Stimulated activated CD4-positive, alpha-beta T cell treated with anti-CD3 and anti-CD28 coated beads, Interleukin-1b, Interleukin-23, amount 100 ng/mL, for 48 hours (primary cell): ENCODE measurements around the gene TUBB6.

ENCODE experiments used
- DNase-seq: peaks from one replicate; pipeline ENCODE4 v3.0.0-alpha.2; 2020

Gene TUBB6

DNA sequence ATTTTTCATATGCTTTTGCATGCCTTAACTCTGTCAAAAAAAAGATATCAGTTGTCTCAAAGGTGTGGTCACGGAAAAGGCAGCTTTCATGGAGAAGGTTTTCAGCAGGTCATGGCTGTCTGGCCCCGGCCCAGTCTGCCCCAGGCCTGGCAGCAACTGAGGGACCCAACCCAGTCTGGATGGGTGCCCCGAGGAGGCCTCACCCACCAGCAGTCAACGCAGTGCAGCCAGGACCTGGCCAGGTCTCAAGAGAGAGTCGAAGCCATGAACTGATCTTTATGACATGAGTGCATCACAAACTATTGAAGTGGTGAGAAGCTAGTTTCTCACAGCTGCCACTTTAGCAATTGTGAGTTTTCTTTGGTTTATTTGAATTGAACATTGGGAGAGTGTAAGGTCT is 7.9 kb downstream of the TUBB6 start:
- no peak for DNase-seq

DNA sequence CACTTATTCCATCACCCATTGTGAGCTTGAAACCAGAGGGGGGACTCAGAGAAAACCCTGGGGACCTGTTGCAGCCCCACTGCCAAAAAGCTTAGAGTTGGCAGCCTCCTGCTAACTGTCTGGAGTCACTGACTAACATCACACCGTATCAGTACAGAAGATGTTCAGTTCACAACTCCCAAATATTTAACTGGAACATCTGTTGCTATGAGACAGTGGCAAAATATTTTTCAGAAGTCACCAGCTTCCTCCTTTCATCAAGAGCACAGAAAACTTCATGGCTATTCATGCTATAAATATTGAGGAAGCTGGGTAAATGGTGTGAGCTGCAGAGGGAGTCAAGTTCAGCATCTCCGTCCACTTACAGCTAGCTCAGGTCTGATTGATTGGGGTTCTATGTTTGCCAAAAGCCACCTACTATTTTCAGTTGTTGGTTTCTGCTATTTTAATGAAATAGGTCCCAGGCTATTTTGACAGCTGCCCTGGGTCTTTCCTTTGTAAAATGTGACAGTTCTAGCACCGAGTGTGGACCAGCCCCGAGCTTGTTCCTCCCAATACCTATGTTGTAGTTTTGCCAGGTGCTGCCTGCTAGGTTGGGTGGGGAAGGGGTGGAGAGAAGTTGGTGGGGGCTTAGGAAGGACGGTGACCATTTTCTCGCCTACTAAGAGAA is 9.8 kb downstream of the TUBB6 start:
- no peak for DNase-seq

DNA sequence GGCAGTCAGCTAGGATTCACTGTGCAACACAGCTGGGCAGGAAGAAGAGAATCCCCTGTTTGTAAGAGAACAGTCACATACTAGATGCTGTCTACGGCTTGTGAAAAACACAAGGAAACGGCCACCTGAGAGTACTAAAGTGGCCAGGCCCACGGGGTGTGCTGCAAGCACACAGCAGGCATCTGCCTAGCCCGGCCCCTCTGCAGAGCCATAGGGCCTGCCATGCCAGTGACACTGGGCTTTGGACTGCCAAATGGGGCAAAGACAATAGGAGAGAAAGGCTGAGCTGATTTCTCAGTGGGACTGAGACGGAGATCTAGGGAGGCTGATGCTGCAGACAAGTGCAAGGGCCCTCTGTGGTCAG is 10.3 kb downstream of the TUBB6 start:
- no peak for DNase-seq

DNA sequence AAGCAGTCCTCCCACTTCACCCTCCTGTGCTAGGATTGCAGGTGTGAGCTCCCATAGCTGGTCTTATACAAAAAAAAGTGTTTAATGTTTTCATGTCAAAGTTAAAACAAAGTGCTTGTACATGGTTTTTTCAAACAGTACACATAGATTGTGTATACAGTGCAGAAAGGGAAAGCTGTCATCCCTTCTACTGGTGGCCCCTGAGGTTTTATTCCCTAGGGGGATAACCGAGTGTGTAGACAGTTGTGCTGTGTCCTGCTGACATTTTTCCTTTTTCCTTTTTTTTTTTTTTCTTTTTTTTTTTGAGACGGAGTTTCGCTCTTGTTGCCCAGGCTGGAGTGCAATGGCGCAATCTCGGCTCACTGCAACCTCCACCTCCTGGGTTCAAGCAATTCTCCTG is 10.8 kb downstream of the TUBB6 start:
- DNase-seq: no peak

DNA sequence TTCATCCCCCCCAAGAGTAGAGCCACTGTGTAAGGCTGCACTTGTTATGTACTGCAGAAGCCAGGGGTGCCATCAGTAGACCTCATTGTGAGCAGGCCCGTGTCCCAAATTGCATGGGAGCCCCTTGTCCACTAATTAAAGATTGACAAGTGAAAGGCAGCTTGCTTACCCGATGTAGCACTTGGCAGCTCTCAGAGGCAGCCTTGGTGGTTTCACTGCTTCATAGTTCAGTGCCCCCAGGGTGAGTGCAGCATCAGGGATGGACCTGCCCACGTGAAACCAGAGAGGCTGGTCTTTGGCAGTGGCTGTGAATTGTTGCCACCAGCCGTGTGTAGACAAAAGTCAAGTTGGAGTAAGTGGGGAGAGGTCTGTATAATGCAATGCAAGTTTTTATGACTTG is 13.3 kb downstream of the TUBB6 start:
- no peak for DNase-seq

DNA sequence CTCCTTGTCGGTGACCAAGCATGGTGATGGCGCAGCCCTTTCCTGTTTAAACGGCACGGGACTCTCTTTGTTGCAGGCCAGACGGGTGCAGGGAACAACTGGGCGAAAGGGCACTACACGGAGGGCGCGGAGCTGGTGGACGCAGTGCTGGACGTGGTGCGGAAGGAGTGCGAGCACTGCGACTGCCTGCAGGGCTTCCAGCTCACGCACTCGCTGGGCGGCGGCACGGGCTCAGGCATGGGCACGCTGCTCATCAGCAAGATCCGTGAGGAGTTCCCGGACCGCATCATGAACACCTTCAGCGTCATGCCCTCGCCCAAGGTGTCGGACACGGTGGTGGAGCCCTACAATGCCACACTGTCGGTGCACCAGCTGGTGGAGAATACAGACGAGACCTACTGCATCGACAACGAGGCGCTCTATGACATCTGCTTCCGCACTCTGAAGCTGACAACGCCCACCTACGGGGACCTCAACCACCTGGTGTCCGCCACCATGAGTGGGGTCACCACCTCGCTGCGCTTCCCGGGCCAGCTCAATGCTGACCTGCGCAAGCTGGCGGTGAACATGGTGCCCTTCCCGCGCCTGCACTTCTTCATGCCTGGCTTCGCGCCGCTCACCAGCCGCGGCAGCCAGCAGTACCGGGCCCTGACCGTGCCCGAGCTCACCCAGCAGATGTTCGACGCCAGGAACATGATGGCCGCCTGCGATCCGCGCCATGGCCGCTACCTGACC is 17.1 kb downstream of the TUBB6 start:
- no peak for DNase-seq

DNA sequence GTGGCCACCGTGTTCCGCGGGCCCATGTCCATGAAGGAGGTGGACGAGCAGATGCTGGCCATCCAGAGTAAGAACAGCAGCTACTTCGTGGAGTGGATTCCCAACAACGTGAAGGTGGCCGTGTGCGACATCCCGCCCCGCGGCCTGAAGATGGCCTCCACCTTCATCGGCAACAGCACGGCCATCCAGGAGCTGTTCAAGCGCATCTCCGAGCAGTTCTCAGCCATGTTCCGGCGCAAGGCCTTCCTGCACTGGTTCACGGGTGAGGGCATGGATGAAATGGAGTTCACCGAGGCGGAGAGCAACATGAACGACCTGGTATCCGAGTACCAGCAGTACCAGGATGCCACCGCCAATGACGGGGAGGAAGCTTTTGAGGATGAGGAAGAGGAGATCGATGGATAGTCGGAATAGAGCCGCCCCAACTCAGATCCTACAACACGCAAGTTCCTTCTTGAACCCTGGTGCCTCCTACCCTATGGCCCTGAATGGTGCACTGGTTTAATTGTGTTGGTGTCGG is 17.7 kb downstream of the TUBB6 start:
- no peak for DNase-seq

DNA sequence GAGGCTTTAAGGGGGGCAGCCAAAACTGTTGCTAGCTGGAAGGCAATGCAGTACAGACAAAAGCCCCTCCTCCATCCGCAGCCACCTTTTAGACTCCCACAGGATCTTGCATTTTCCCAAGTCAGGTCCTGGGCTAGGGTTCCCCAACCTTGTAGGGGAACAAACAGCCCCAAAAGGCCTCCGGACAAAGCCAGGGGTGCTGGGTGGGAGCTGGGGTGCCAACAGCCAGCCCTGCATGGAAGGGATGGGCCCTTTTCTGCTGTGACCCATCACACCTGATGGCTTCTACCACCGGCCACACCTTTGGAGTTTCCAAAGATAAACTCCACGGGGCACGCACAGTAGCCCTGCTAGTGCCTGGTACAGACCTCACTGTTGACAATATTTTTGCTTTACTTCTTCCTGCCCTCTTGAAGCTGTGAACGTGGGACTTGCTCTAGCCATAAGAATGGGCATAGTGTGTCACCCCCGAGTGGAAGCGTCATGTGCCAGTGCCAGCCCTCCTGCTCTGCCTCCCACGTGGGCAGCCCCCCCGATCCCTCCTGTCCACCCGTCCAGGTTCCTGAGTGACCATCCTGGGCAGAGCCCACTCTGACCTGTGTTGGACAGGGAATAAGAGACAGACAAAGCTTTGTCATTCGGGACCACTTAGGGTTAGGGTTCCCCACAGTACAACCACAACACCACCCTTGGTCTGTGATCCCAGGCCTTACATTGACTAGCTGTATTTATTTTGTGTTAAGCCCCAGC is 18.8 kb downstream of the TUBB6 start:
- DNase-seq: no peak

DNA sequence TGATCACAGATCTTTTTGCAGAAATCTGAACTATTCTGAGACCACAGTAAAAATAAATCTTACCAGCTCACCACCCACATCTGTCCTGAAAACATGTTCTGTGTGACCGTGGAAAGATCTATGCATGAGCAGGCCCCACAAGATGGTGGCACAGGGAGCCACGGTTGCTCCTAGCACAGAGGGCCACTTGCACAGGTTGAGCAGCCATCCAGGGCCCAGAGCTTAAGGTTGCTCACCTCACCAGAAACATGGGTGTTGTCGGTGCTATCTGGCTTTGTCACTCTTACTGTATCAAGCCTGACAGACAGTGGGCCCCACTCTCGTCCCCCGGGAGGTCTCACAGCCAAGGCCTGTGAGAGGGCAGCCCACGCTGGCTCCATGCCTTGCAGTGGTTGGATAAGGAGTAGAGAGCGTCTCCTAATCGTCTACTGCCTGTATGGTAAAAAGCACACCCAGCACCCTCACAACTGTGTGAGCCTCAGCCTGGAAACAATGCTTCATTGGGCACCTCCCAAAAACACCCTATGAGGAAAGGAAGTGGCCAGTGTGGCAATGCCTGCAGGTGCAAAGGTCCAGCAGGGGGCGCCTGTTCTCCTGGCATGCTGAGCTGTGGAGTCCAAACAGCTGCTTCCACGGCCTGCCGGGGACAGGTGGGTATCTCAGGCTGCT is 19.6 kb downstream of the TUBB6 start:
- DNase-seq: peak; percentile 80

DNA sequence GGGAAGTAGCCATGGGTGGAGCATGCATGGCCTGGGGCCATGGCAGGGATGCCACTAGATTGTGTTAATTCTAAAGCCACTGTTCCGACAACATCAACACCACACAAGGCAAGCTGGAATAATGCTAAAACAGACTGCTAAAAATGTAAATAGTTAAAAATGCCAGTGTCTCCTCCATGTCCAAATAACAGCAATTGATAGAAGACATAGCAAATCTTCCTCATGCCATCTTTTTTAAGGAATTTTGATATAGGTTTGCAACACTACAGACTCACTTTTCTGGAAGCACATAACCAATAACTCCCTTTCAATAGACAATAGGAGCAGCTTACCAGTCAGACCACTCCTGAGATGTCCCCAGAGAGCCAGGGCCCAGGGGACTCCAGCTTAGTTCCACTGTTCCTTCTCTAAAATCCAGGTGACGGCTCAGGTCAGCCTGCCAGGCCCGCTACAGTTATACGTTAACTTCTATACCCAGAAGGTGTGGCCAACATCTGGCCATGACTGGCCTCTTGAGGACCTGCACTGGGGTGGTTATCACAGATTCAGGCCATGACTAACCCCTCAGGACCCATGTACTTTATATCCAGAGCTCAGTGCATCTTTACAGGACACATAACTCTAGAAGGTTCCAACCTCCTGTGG is 20.3 kb downstream of the TUBB6 start:
- no peak for DNase-seq

DNA sequence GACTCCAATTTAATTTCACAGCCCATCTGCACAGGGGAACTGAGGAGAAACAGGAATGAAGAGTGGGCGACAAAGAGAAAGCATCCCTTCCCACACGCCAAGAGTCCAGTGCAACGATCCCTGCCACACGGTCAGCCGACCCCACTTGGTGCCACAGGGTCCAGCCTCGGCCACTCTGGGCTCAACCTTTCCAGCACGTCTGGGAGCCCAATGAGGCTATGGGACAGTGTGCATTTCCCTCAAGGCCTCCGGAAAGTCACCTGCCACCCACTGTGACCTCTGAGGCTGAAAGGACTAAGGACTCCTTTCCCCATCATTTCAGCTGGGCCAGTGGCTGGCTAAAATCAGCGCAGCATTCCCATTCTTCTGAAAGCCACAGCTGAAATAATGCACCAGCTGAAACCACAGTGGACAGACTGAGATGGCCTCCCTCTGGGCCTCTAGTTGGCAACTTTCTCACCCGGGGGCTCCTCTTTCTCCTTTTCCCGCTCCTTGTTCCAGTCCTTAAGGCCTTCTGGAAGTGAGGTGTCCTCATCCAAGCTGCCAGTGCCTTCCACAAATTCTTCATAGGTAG is 21.2 kb downstream of the TUBB6 start:
- no peak for DNase-seq

DNA sequence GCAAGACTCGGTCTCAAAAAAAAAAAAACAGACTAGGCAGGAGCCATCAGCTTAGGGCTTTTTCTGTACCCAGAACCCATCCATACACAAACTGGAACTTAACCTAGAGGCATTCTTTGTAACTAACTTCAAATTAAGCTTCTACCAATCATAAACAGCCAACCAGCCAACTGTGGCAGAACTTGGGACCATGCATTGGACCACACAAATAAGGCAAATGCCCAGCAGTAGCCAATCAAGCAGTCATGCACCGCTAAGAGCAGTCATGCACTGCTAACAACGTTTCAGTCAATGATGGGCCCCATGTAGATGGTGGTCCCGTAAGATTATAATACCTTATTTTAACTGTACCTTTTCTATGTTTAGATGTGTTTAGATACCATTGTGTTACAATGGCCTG is 22.7 kb downstream of the TUBB6 start:
- no peak for DNase-seq

DNA sequence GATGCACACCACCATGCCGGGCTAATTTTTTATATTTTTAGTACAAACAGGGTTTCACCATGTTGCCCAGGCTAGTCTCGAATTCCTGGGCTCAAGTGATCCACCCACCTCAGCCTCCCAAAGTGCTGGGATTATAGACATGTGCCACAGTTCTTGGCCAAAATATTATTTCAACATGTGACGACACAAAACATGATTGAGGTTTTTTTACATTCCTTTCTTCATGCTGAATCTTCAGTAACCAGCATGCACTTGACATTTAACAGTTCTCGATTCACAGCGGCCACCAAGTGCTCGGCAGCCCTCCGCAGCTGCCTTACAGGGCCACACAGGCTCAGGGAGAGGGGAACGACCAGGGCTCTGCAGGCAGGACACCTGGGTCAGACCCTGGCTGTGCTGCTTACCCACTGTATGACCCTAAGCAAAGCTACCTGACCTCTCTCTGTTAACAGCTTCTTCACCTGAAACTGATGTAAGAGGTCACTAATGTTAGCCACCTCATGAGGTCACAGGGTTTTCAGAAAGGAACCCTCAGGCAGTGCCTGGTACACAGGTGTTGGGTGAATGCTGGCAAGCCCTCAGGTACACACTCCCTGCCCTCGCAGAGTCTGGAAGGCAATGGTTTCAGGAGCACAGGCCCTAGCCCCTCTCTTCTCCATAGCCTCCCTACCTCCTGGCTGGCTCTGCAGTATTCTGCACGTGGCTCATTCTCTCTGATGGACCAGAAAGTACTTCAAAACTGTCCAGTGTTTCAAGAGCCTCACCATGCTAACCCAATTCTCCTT is 25.7 kb downstream of the TUBB6 start:
- no peak for DNase-seq

DNA sequence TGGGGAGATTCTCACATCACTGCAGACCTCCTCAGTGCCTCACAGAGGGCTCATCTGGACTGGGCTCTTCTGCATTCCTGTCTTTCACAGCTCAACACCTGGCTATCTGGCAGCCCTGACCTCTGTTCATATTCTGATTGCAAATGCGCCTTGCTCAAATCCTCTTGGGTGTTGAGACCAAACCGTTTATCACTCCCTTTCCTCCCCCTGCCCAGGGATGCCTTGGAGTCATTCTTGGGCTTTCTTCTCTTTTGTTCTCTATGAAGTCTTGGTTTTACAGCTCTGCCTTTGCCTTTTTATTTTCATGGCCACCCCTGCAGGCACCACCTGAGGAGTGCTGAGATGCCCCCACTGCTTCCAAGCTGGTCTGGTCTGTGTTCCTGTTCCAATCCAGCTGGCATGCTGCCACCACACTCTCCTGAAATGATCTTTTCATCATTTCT is 26.3 kb downstream of the TUBB6 start:
- no peak for DNase-seq

DNA sequence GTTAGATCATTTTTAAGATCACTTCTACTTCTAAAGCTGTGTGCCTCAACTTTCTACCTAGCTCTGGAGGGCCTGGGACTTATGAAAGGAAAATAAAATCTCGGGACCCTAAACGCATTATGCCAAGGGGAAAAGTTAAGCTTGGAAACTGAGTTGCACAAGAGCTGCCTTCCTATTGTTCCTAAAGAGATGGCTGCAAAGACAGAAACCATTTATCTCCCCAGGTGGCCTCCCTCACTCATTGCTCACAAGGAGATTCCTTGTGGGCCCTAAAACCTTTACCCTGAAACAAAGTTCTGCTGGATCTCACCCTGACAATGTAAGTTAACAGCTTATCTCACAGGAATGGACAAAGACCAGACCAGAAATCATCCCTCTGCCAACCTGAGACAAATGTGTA is 26.8 kb downstream of the TUBB6 start:
- DNase-seq: no peak

DNA sequence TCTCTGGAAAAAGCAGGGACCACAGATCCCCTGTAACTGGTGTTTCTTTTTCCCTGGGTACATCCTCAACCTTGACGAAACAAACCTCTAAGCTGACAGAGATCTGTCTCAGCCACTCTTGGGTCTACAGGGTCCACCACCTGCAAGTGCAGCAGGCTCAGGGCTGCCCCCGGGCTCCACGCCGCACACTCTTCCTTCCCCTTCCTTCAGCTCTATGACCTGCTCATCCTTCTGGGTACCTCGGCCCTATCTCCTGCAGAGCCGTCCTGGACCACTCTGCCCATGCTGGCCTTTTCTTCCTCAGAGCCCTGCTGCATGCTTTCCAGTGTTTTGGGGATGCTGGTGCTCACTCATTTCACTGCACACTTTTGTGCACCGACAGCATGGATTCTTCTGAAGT is 27.5 kb downstream of the TUBB6 start:
- DNase-seq: no peak

DNA sequence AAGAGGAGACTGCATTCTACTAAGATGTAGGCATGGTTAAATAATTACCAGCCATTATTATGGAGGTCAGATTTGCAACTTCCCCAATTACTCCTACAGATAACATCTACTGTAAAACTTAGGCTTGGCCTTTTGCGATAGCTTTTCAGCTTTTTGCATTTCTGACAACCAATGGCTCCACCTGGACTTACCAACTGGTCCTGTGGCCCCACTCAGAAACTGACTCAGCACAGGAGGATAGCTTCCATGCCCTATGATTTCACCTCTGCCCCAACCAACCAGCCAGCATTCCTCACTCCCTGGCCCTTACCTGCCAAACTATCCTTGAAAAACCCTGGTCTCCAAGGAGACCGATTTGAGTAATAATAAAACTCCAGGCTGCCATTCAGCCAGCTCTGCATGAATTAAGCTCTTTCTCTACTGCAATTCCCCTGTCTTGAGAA is 28.2 kb downstream of the TUBB6 start:
- no peak for DNase-seq

DNA sequence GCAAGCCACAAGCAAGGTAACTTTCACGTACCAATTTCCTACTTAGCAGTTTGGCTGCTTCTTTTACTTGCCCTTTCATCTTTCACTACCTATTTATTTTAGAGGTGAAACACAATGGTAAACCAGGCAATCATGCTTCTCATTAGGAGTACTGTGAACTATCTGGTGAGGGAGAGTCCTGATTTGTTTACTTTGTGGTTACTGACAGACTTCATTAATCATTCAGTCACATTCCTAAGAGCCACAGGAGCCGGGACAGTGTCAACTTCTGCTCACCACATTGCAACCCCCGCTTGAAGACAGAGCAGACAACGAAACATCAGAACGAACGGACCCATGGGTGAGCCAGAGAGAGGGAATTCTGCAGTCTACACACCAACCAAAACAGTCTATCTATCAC is 28.8 kb downstream of the TUBB6 start:
- DNase-seq: no peak

DNA sequence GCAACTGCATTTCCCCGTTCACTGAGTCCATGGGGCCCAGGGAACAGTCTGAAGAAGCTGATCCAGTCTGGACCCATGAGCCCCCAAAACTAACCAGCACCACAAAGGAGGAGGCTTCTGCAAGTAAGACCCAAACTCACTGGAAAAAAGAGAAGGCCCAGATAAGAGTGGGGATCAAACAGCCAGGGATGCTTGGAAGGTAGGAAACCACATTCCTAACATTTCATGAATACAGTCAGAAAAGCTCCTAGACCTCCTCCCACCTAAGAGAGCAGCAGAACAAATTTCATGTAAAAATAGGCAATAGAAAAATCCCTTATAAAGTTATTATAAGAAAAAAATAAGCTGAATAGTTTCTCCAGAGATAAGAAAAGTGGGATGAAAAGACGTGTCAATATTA is 30.3 kb downstream of the TUBB6 start:
- DNase-seq: no peak

DNA sequence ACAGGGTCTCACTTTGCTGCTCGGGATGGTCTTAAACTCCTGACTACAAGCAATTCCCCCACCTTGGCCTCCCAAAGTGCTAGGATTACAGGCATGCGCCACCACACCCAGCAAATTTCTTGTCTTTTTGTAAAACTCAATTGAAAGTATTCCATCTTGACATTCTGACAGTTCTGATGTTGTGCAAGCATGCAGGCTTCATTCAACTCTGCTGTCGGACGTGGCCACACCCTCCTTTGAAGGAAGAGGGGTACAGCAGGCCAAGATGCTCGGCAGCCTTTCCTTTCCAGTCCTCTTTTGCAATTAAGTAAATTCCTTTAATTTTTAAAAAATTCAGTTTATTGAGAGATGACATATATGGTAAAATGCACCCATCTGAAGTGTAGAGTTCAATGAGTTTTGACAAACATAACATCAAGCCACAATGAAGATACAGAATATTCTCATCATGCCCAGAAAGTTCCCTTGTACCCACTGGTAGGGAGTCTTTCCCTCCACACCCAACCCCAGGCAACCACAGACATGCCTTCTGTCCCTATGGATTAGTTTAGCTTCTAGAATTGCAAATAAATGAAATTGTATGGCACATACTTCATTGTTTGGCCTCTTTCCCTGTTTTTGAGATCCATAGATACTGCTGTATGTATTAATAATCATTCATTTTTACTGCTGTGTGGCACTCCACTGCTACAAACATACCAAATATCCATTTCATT is 33.1 kb downstream of the TUBB6 start:
- DNase-seq: no peak

DNA sequence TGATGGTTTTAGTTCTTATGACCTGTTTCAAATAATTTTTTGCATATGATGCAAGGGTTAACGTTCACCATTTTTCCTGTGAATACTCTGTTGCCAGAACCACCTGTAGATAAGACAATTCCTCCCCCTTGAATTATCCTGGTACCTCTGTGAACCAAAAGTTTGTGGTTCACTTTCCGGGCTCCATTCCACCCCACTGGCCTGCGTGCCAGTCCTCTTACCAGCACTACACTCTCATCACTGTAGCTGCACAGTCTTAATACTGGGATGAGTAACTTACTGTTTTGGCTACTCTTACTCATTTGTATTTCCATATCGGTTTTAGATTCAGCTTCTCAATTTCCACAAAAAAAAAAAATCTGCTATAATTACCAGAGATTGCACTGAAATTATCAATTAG is 34.6 kb downstream of the TUBB6 start:
- DNase-seq: no peak
